ENCODE data around the gene COLEC11. TPM values are rescaled to one million over a fixed set of nuclear protein-coding genes. Genes with fewer than 3 reads are reported as not detected.
A peak's percentile ranks its signal among the peaks of the same experiment; 100 is the strongest.
"Not testable (repeated sequence)": the region's sequence is repeated elsewhere in the genome, so short reads cannot be mapped to it uniquely, and the experiment has no call there.

Gene COLEC11
- not detected for polyA plus RNA-seq (2013, experiment 1 of 2)
- polyA plus RNA-seq (2013, experiment 2 of 2): 0.32 TPM

- no peak within 1 kb of the TSS for H3K4me3 ChIP-seq (ENCODE audit: low read length)
Measured at GRCh38 chr2:3594493-3595281, at the start of gene COLEC11. Gene COLEC11, plus strand, starts transcription at chr2:3595112. Its CDS starts 9,229 bp downstream, at chr2:3604341.

GRCh38 chr2:3545788-3546478, 49.0 kb upstream of the COLEC11 start:
- peaks cover 97% of the 10 kb centered on the region for H3K36me3 ChIP-seq (ENCODE audit: insufficient read depth, low read length)
- 95% methylated on average over 10 of the region's 10 CpGs for WGBS
- no peaks in the 10 kb centered on the region for H3K27me3 ChIP-seq (ENCODE audit: insufficient read depth, low read length)
- H3K9ac ChIP-seq (ENCODE audit: low read depth, low read length): no peak overlapping the region
- no peak overlapping the region for H3K4me3 ChIP-seq (ENCODE audit: low read length)
- no peaks in the 10 kb centered on the region for H3K9me3 ChIP-seq (ENCODE audit: insufficient read depth, low read depth, low read length)
- no peaks in the 10 kb centered on the region for H3K4me1 ChIP-seq (ENCODE audit: insufficient read depth, low read length)
- H3K27ac ChIP-seq (ENCODE audit: low read depth, low read length): no peak overlapping the region

More at GRCh38 chr2:3594493-3595281, at the start of gene COLEC11:
- no peak within 1 kb of the TSS; the same call in 1 of the 2 replicates for H3K9ac ChIP-seq (ENCODE audit: low read depth, low read length)
- H3K9me3 ChIP-seq (ENCODE audit: insufficient read depth, low read depth, low read length): no peaks in the 10 kb centered on the region
- WGBS: 91% methylated on average over 40 of the region's 40 CpGs
- H3K27me3 ChIP-seq (ENCODE audit: insufficient read depth, low read length): no peaks in the 10 kb centered on the region
- no peaks in the 10 kb centered on the region for H3K4me1 ChIP-seq (ENCODE audit: insufficient read depth, low read length)
- H3K36me3 ChIP-seq (ENCODE audit: insufficient read depth, low read length): no peaks in the 10 kb centered on the region
- H3K27ac ChIP-seq (ENCODE audit: low read depth, low read length): no peak within 1 kb of the TSS

DNA sequence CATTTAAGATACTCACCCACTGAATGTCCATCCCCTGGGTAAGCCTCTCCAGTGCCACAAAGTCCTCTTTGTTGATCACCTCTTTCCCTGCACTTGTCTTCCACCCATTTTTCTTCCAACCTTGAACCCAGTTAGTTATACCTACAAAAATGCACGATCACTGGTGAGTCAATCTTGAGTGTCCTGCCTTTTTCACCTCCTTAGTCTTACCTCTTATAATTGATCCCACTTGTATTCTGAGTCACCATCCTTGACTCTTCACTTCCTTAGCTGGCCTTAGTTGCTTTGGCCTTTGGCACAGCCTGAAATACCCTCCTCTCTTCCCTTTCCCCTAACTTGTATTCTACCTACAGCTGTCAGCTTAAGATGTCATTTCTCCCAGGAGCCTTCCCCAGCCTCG, 47.0 kb upstream of the COLEC11 start:
- Histone ChIP-seq H3K27ac (ENCODE audit: low read depth, low read length) (no peak overlapping the region), H3K9ac (ENCODE audit: low read depth, low read length) (no peak overlapping the region), H3K4me3 (ENCODE audit: low read length) (no peak overlapping the region), H3K9me3 (ENCODE audit: insufficient read depth, low read depth, low read length) (no peaks in the 10 kb centered on the region), H3K27me3 (ENCODE audit: insufficient read depth, low read length) (no peaks in the 10 kb centered on the region), H3K4me1 (ENCODE audit: insufficient read depth, low read length) (no peaks in the 10 kb centered on the region), H3K36me3 (ENCODE audit: insufficient read depth, low read length) (peaks cover 96% of the 10 kb centered on the region)
- WGBS: 92% methylated on average over 2 of the region's 2 CpGs

GRCh38 chr2:3553946-3554345, 41.0 kb upstream of the COLEC11 start:
- H3K27me3 ChIP-seq (ENCODE audit: insufficient read depth, low read length): no peaks in the 10 kb centered on the region
- H3K4me1 ChIP-seq (ENCODE audit: insufficient read depth, low read length): no peaks in the 10 kb centered on the region
- H3K36me3 ChIP-seq (ENCODE audit: insufficient read depth, low read length): peaks cover 75% of the 10 kb centered on the region
- no peak overlapping the region for H3K9ac ChIP-seq (ENCODE audit: low read depth, low read length)
- H3K27ac ChIP-seq (ENCODE audit: low read depth, low read length): no peak overlapping the region
- WGBS: 89% methylated on average over 10 of the region's 10 CpGs
- no peak overlapping the region for H3K4me3 ChIP-seq (ENCODE audit: low read length)
- H3K9me3 ChIP-seq (ENCODE audit: insufficient read depth, low read depth, low read length): no peaks in the 10 kb centered on the region

DNA sequence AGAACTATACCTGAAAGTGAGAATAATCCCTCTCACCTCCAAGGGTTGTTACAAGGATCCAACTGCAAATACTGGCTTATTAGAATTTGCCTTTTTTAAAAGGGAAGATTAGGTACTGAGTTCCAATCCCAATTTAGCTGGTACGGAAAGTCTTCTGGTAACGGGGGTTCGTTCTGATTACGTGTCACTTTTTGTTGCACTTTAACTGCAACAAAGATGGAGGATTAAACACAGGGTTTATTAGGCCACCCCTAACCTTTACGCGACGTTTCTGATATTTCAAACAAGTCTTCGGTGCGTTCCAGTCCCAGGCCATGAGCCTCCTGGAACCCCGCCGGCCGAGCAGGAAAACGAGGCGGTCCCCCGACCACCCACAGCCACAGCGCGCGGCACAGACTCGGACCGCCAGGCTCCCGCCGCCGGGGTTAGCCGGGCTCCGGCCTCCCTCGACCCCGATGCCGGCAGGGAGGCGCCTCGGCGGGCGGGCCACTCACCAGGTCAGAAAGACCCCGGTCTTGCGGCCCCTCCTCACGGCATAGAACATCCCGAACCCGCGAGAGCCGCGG, 37.2 kb upstream of the COLEC11 start:
- no peaks in the 10 kb centered on the region for H3K9me3 ChIP-seq (ENCODE audit: insufficient read depth, low read depth, low read length)
- H3K27ac ChIP-seq (ENCODE audit: low read depth, low read length): peak overlapping the region; percentile 98
- H3K4me1 ChIP-seq (ENCODE audit: insufficient read depth, low read length): peaks cover 5% of the 10 kb centered on the region; the same call in 1 of the 2 replicates
- no peaks in the 10 kb centered on the region for H3K27me3 ChIP-seq (ENCODE audit: insufficient read depth, low read length)
- peak overlapping the region; percentile 98 for H3K9ac ChIP-seq (ENCODE audit: low read depth, low read length)
- peaks cover 50% of the 10 kb centered on the region for H3K36me3 ChIP-seq (ENCODE audit: insufficient read depth, low read length)
- under 1% methylated on average over 40 of the region's 40 CpGs for WGBS
- H3K4me3 ChIP-seq (ENCODE audit: low read length): peak overlapping the region; percentile 97

DNA sequence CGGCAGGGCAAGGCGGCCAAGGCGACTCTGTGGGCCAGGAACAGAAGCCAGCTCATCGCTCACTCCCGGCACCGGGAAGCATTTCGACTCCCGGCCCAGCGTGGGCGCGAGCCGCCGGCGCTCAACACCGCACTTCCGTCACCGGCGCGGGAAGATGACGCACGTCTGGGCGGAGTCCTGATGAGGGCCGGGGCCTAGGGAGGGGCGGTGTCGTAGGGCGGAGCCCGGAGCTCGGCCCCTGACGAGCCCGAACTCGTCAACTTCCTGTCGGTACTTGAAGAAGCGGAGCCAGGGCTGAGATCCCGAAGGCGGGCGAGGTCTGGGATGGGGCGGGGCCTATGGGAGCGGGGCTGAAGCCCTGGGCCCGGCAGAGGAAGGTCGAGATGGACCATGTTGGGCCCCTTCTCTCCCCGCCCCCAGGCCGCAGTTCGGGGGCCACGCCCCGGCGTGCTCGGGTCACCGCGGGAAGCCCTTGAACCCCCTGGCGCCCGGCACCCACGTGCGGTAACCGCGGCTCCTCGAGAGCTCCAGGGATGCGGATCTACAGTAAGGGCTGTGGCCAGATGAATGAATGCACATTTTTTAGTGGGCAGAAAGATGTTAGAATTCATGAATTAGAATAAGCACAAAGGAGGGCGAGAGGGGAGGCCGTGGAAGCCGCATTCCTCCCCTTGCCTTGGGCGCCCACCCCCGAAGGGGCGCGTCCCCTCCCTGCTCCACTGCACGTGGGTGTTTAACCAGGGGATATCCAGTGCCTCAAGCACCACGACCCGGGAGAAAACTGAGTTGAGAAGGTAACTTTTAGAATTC, 36.5 kb upstream of the COLEC11 start, which contains the start of gene RNASEH1:
Gene RNASEH1, minus strand, starts transcription at position 129 of the 810 bp plus-strand sequence. Its CDS starts 73 bp downstream, at position 56.
- H3K9me3 ChIP-seq (ENCODE audit: insufficient read depth, low read depth, low read length): no peaks in the 10 kb centered on the region
- peak within 1 kb of the TSS; percentile 98 for H3K27ac ChIP-seq (ENCODE audit: low read depth, low read length)
- WGBS: under 1% methylated on average over 67 of the region's 67 CpGs

GRCh38 chr2:3563521-3563976, 31.4 kb upstream of the COLEC11 start:
- H3K4me1 ChIP-seq (ENCODE audit: insufficient read depth, low read length): peaks cover 5% of the 10 kb centered on the region; the same call in 1 of the 2 replicates
- no peak overlapping the region for H3K27ac ChIP-seq (ENCODE audit: low read depth, low read length)
- H3K36me3 ChIP-seq (ENCODE audit: insufficient read depth, low read length): peaks cover 11% of the 10 kb centered on the region
- 94% methylated on average over 5 of the region's 5 CpGs for WGBS
- no peaks in the 10 kb centered on the region for H3K27me3 ChIP-seq (ENCODE audit: insufficient read depth, low read length)
- no peak overlapping the region for H3K9ac ChIP-seq (ENCODE audit: low read depth, low read length)
- no peaks in the 10 kb centered on the region for H3K9me3 ChIP-seq (ENCODE audit: insufficient read depth, low read depth, low read length)
- H3K4me3 ChIP-seq (ENCODE audit: low read length): no peak overlapping the region

More for the DNA sequence above, 36.5 kb upstream of the COLEC11 start, which contains the start of gene RNASEH1:
- Histone ChIP-seq H3K4me1 (ENCODE audit: insufficient read depth, low read length) (peaks cover 5% of the 10 kb centered on the region; the same call in 1 of the 2 replicates), H3K27me3 (ENCODE audit: insufficient read depth, low read length) (no peaks in the 10 kb centered on the region), H3K36me3 (ENCODE audit: insufficient read depth, low read length) (peaks cover 45% of the 10 kb centered on the region), H3K9ac (ENCODE audit: low read depth, low read length) (peak within 1 kb of the TSS; percentile 98), H3K4me3 (ENCODE audit: low read length) (peak within 1 kb of the TSS; percentile 97)

DNA sequence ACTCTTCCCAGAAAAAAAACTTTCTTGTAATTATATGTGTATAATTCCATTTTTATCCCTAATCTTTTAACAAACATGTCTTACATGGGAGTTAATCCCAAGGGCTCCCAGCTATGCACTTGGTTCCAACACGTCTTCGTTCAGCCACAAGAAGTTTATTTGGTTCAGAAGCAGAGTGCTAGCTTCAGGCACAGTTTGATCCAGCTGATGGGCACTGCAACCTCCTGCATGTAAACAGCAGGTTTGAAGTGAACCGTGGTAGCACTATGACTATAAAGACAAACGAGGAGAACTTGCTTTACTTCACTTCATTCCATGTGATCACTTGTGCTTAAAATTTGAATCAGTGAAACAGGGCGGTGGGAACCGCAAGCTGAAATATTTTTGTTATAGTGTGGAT, 29.8 kb upstream of the COLEC11 start:
- 73% methylated on average over 4 of the region's 6 CpGs for WGBS
- Histone ChIP-seq H3K4me3 (ENCODE audit: low read length) (no peak overlapping the region), H3K4me1 (ENCODE audit: insufficient read depth, low read length) (no peaks in the 10 kb centered on the region), H3K36me3 (ENCODE audit: insufficient read depth, low read length) (peaks cover 9% of the 10 kb centered on the region), H3K27me3 (ENCODE audit: insufficient read depth, low read length) (no peaks in the 10 kb centered on the region), H3K27ac (ENCODE audit: low read depth, low read length) (no peak overlapping the region), H3K9me3 (ENCODE audit: insufficient read depth, low read depth, low read length) (no peaks in the 10 kb centered on the region), H3K9ac (ENCODE audit: low read depth, low read length) (no peak overlapping the region)

GRCh38 chr2:3566806-3567205, 28.1 kb upstream of the COLEC11 start:
- H3K4me1 ChIP-seq (ENCODE audit: insufficient read depth, low read length): no peaks in the 10 kb centered on the region
- no peak overlapping the region for H3K4me3 ChIP-seq (ENCODE audit: low read length)
- H3K9me3 ChIP-seq (ENCODE audit: insufficient read depth, low read depth, low read length): no peaks in the 10 kb centered on the region
- no peaks in the 10 kb centered on the region for H3K27me3 ChIP-seq (ENCODE audit: insufficient read depth, low read length)
- H3K9ac ChIP-seq (ENCODE audit: low read depth, low read length): no peak overlapping the region
- 93% methylated on average over 9 of the region's 9 CpGs for WGBS
- H3K36me3 ChIP-seq (ENCODE audit: insufficient read depth, low read length): no peaks in the 10 kb centered on the region
- no peak overlapping the region for H3K27ac ChIP-seq (ENCODE audit: low read depth, low read length)

DNA sequence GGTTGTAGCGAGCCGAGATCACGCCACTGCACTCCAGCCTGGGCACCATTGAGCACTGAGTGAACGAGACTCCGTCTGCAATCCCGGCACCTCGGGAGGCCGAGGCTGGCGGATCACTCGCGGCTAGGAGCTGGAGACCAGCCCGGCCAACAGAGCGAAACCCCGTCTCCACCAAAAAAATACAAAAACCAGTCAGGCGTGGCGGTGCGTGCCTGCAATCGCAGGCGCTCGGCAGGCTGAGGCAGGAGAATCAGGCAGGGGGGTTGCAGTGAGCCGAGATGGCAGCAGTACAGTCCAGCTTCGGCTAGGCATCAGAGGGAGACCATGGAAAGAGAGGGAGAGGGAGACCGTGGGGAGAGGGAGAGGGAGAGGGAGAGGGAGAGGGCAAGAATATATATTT, 25.3 kb upstream of the COLEC11 start:
- not testable (repeated sequence) for H3K27me3 ChIP-seq (ENCODE audit: insufficient read depth, low read length); H3K36me3 ChIP-seq (ENCODE audit: insufficient read depth, low read length); H3K4me3 ChIP-seq (ENCODE audit: low read length); H3K9me3 ChIP-seq (ENCODE audit: insufficient read depth, low read depth, low read length); H3K9ac ChIP-seq (ENCODE audit: low read depth, low read length); H3K27ac ChIP-seq (ENCODE audit: low read depth, low read length); H3K4me1 ChIP-seq (ENCODE audit: insufficient read depth, low read length)
- WGBS: 94% methylated on average over 19 of the region's 23 CpGs

Measured in HUES64 (cell line).